ENCODE results near the gene RNF113B.

Gene RNF113B

DNA sequence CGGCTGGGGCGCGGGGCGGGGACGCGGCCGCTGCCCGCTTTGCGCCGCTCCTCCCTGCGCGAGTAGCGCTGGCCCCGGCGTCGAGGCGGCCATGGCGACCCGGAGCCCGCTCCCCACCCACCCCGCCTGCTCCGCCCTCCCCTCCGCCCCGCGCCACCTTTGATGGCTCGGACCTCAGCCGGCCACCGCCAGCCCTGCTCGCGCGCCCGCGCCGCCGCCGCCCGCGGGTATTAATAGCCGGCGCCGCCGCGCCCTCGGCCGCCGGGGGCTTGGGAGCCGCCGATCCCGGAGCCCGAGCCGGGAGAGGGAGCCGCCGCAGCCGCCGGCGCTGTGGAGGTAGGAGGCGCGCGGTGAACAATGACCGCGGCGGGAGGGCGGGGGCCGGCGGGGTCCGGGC lies 33.9 kb downstream of the RNF113B start:
- no peak for TF ChIP-seq MYC (IDR thresholded peaks at IDR 0.05; ENCODE audit: low read depth, low read length)
- DNase-seq (ENCODE audit: low read depth), result no peak
- no peak overlapping the region for H3K4me3 ChIP-seq (ENCODE audit: low read depth, low read length)

DNA sequence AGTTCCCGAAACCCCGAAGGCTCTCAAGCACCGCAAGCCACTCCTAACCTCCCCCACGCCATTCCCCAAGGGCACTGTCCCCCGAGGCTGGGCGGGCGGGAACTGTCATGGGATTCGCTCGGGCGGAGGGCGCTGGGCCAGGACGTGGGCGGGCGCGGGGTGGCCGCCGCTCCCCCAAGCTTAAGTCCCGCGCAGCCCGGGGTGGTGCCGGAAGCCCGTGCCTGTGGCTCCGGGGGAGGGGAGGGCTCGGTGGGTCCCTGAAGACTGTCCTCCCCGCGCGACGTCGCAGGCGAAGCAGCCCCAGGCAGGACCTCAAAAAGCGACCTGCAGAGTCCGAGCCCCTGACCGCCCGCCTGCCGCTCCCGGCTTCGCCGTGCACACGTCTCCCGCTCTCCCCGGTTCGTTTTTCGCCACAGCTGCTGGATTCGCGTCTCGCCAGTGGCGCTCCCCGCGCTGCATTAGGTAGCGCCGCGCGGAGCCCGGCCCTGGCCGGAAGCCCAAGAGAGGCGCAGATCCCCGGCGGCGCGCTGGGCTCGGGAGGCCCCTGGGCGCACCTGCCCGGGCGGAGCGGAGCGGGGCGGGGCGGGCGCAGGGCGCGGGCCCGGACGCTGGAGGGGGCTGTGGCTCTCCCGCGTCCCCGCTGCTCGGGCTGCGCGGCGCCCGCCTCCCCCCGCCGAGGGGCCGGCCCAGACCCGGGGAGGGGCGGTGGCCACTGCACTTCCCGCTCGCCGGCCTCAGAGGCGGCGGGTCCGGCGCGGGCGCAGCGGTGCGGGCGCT lies 34.5 kb downstream of the RNF113B start, which contains the start of gene FARP1:
FARP1 (plus strand) TSS at position 715 of the 777 bp plus-strand sequence. CDS start 70,149 bp downstream, outside the sequence.
- H3K4me3 ChIP-seq (ENCODE audit: low read depth, low read length), result no peak within 1 kb of the TSS
- TF ChIP-seq MYC (IDR thresholded peaks at IDR 0.05; ENCODE audit: low read depth, low read length), result no peak
- TF ChIP-seq, protein P1, sequence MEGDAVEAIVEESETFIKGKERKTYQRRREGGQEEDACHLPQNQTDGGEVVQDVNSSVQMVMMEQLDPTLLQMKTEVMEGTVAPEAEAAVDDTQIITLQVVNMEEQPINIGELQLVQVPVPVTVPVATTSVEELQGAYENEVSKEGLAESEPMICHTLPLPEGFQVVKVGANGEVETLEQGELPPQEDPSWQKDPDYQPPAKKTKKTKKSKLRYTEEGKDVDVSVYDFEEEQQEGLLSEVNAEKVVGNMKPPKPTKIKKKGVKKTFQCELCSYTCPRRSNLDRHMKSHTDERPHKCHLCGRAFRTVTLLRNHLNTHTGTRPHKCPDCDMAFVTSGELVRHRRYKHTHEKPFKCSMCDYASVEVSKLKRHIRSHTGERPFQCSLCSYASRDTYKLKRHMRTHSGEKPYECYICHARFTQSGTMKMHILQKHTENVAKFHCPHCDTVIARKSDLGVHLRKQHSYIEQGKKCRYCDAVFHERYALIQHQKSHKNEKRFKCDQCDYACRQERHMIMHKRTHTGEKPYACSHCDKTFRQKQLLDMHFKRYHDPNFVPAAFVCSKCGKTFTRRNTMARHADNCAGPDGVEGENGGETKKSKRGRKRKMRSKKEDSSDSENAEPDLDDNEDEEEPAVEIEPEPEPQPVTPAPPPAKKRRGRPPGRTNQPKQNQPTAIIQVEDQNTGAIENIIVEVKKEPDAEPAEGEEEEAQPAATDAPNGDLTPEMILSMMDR (IDR thresholded peaks at IDR 0.05; ENCODE audit: low read depth, low read length), result no peak
- TF ChIP-seq, protein P2, sequence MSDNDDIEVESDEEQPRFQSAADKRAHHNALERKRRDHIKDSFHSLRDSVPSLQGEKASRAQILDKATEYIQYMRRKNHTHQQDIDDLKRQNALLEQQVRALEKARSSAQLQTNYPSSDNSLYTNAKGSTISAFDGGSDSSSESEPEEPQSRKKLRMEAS (IDR thresholded peaks at IDR 0.05; ENCODE audit: low read depth, low read length), result no peak
- no peak for TF ChIP-seq POLR2A (IDR thresholded peaks at IDR 0.05; ENCODE audit: extremely low read depth, insufficient read length)
- DNase-seq (ENCODE audit: low read depth), result peak; percentile 22

DNA sequence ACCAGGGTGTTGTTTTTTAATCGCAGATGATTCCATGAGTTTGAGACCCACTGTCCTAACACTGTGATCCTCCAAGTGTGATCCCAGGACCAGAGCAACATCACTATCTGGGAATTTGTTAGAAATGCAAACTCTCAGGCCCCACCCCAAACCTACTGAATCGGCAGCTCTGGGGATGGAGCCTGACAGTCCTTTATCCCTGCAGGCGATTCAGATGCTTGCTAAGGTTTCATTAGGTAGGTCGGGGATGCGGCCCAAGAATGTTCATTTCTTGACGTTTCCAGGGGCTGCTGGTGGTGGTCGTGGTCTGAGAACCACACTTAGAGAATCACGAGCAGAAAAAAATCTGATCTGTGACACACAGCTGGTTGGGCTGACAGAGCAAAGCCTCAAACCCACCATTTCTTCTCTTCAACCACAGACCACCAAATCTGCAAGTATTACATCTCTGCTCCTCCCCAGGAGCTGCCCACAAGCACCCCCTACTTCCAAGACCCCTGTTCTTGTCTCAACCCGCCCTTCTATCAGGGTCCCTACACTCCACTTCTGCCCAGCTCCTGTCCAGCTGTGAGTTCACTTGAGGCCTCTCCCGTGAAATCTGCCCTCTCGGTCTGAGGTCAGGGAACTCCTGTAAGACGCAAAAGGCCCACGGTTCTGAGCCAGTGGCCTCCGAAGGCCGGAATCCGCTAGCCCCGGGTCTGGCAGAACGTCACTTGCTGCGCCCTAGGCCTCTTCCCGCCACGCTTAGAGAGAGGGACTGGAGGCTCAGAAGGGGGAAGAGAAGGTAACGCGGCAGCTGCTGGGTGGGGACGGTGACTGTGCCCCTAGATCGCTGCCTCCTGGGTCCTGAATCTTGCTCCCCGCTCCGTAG lies 35.3 kb downstream of the RNF113B start:
- TF ChIP-seq, protein P1 (IDR thresholded peaks at IDR 0.05; ENCODE audit: low read depth, low read length), result no peak
- TF ChIP-seq MYC (IDR thresholded peaks at IDR 0.05; ENCODE audit: low read depth, low read length), result no peak
- TF ChIP-seq POLR2A (IDR thresholded peaks at IDR 0.05; ENCODE audit: extremely low read depth, insufficient read length), result no peak
- TF ChIP-seq, protein P2 (IDR thresholded peaks at IDR 0.05; ENCODE audit: low read depth, low read length), result no peak
- H3K4me3 ChIP-seq (ENCODE audit: low read depth, low read length), result no peak overlapping the region
- DNase-seq (ENCODE audit: low read depth), result peak; percentile 9

DNA sequence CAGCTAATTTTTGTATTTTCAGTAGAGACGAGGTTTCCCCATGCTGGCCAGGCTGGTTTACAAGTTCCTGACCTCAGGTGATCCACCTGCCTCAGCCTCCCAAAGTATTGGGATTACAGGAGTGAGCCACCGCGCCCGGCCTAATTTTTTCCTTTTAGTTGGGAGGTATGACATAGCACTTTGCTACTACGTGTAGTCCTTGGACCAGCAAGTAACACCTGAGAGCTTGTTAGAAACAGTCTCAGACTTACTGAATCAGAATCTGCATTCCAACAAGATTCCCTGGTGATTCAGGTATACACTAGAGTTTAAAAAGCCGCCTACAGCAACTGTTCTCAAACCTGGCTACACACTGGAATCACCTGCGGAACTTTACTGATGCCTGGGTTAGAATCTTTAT lies 36.0 kb downstream of the RNF113B start:
- TF ChIP-seq, protein P1 (IDR thresholded peaks at IDR 0.05; ENCODE audit: low read depth, low read length), result no peak
- TF ChIP-seq POLR2A (IDR thresholded peaks at IDR 0.05; ENCODE audit: extremely low read depth, insufficient read length), result no peak
- no peak for TF ChIP-seq MYC (IDR thresholded peaks at IDR 0.05; ENCODE audit: low read depth, low read length)
- TF ChIP-seq, protein P2 (IDR thresholded peaks at IDR 0.05; ENCODE audit: low read depth, low read length), result no peak
- no peak for DNase-seq (ENCODE audit: low read depth)

DNA sequence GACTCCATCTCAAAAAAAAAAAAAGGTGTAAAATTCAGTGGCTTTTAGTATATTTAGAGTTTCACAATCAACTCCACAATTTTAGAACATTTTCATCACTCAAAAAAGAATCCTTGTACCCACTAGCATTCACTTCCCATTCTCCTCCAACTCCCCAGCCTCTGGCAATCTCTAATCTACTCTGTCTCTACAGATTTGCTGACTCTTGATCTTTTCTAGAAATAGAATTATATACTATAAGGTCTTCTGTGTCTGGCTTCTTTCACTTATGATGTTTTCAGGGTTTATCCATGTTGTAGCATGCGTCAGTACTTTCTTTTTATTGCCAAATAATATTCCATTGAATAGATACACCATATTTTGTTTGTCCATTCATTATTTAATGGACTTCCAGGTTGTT lies 42.2 kb downstream of the RNF113B start:
- H3K4me3 ChIP-seq (ENCODE audit: low read depth, low read length), result no peak overlapping the region
- no peak for DNase-seq (ENCODE audit: low read depth)
- no peak for TF ChIP-seq MYC (IDR thresholded peaks at IDR 0.05; ENCODE audit: low read depth, low read length)
- no peak for TF ChIP-seq POLR2A (IDR thresholded peaks at IDR 0.05; ENCODE audit: extremely low read depth, insufficient read length)
- TF ChIP-seq, protein P2 (IDR thresholded peaks at IDR 0.05; ENCODE audit: low read depth, low read length), result no peak
- TF ChIP-seq, protein P1 (IDR thresholded peaks at IDR 0.05; ENCODE audit: low read depth, low read length), result no peak

More for the DNA sequence above, 36.0 kb downstream of the RNF113B start:
- no peak overlapping the region for H3K4me3 ChIP-seq (ENCODE audit: low read depth, low read length)

DNA sequence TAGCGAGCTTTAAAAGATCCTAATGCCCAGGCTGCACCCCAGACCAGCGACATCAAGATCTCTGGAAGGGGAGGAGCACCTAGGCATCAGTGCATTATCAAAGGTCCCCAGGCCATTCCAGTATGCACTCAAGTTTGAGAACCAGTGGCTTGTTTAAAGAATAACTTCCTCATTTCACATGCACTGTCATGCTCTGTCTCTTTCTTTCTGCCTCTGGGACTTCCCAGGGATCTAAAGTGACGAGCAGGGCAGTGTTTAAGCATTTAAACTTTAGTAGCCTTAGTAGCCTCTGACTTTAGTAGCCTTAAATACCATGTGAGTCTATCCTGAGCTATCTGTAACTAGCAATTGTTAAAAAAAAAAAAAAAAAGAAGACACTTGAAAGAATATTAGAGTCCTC lies 43.1 kb downstream of the RNF113B start:
- TF ChIP-seq MYC (IDR thresholded peaks at IDR 0.05; ENCODE audit: low read depth, low read length) (no peak), POLR2A (IDR thresholded peaks at IDR 0.05; ENCODE audit: extremely low read depth, insufficient read length) (no peak)
- TF ChIP-seq, protein P1 (IDR thresholded peaks at IDR 0.05; ENCODE audit: low read depth, low read length), result no peak
- TF ChIP-seq, protein P2 (IDR thresholded peaks at IDR 0.05; ENCODE audit: low read depth, low read length), result no peak
- no peak overlapping the region for H3K4me3 ChIP-seq (ENCODE audit: low read depth, low read length)
- DNase-seq (ENCODE audit: low read depth), result peak; percentile 41
